Sigmoid colon (tissue), 7 donors: ENCODE data around the gene AHNAK. TPM values are rescaled to one million over a fixed set of nuclear protein-coding genes. Genes with fewer than 3 reads are reported as not detected.
A peak's percentile ranks its signal among the peaks of the same experiment; 100 is the strongest.

Experiments
- DNase-seq: peaks from one replicate; pipeline ENCODE4 v3.0.0-alpha.2; 2019
- H3K27ac ChIP-seq, 4 donors: fragments of 200-600 bp; sonication (generic); one replicate each; pipeline ENCODE4 v1.5.1; 2016 to 2019; ENCODE audit warnings: mild to moderate bottlenecking in 1 of 4
- H3K27me3 ChIP-seq, 3 donors: fragments of 200-600 bp; sonication (generic); one replicate each; pipeline ENCODE4 v1.5.1; 2019; ENCODE audit warnings: mild to moderate bottlenecking in 1 of 3
- H3K36me3 ChIP-seq, 4 donors: fragments of 200-600 bp; sonication (generic); one replicate each; pipeline ENCODE4 v1.5.1; 2016 to 2019
- H3K4me1 ChIP-seq, 4 donors: fragments of 200-600 bp; sonication (generic); one replicate each; pipeline ENCODE4 v1.5.1; 2017 to 2019
- H3K4me3 ChIP-seq, 4 donors: fragments of 200-600 bp; sonication (generic); one replicate each; pipeline ENCODE4 v1.5.1; 2017 to 2019; ENCODE audit warnings: mild to moderate bottlenecking in 2 of 4, moderate library complexity in 1 of 4
- H3K9me3 ChIP-seq, 4 donors: fragments of 200-600 bp in 3 of 4; sonication (generic) in 3 of 4; one replicate each; pipeline versions ENCODE4 v1.5.1 to v1.6.1; 2013 to 2019
- CTCF ChIP-seq, 4 experiments: fragments of 450-650 bp in 3 of 4; fragments of 200-600 bp in 1 of 4; IDR thresholded peaks; one replicate each; pipeline ENCODE4 v1.5.1; 2016 to 2019; ENCODE audit warnings: antibody characterized with exemption in 4 of 4, mild to moderate bottlenecking in 3 of 4, moderate library complexity in 2 of 4
- EP300 ChIP-seq, 4 donors: sonication (generic); formaldehyde crosslinking; IDR thresholded peaks; one replicate each; pipeline ENCODE4 v1.6.1; 2017; ENCODE audit warnings: antibody characterized with exemption in 4 of 4
- POLR2A ChIP-seq, 2 donors: fragments of 450-650 bp; IDR thresholded peaks; one replicate each; pipeline ENCODE4 v1.6.1; 2016; ENCODE audit warnings: antibody characterized with exemption in 2 of 2, mild to moderate bottlenecking in 2 of 2, moderate library complexity in 2 of 2
- POLR2AphosphoS5 ChIP-seq, 4 donors: sonication (generic); formaldehyde crosslinking; IDR thresholded peaks; one replicate each; pipeline ENCODE4 v1.6.1; 2017; ENCODE audit warnings: antibody characterized with exemption in 4 of 4
- WGBS, 2 donors: extraction: QIAGEN DNeasy Blood & Tissue Kit; methylation state at CpG; one replicate each; pipeline ENCODE4 v1.1.7; 2013; 5-methylcytosine and 5-hydroxymethylcytosine counted together
- intact Hi-C: fragments of 100-400 bp; cut with DNase I; formaldehyde crosslinking; loops from one replicate; pipeline ENCODE4 v1.15.1; 2023
- polyA plus RNA-seq, 3 donors: library from polyadenylated mRNA; stranded (reverse); fragments of 200-250 nt; gene quantifications; one replicate each; pipeline ENCODE4 v1.2.3, GENCODE V29; 2013
- total RNA-seq, 4 donors: library from RNA; depleted of rRNA; stranded (reverse); fragments of >200 nt; gene quantifications; one replicate each; pipeline ENCODE4 v1.1.0, GENCODE V29; 2016
- donor health status: healthy with polysubstance abuse.
- donor health status: Bipolar disorder and iron deficiency.
- donor health status: healthy.

The AHNAK gene
- total and polyA plus RNA-seq, 7 donors, result 82.3 to 1,294 (median 751) TPM

GRCh38 chr11:62401356-62401755, 145.2 kb downstream of the AHNAK start:
- no peaks in the 10 kb centered on the region for H3K9me3 ChIP-seq
- TF ChIP-seq POLR2AphosphoS5 (IDR thresholded peaks at IDR 0.05) (no peak), EP300 (IDR thresholded peaks at IDR 0.05) (no peak), CTCF (IDR thresholded peaks at IDR 0.05) (no peak), POLR2A (IDR thresholded peaks at IDR 0.05) (no peak)
- DNase-seq, result no peak
- peak overlapping the region; percentile 81 to 95 (median 86) for H3K27ac ChIP-seq
- WGBS, 2 donors, result 91 to 93% methylated on average over 5 of the region's 5 CpGs
- no peak overlapping the region for H3K4me3 ChIP-seq
- no peaks in the 10 kb centered on the region for H3K27me3 ChIP-seq
- intact Hi-C loops, result loop anchor here (2.0 kb wide), 1 partner anchor 143 kb away; no protein-coding TSS in a partner anchor
- H3K36me3 ChIP-seq, result no peaks in the 10 kb centered on the region
- H3K4me1 ChIP-seq, result peaks cover 0 to 74% (median 74%) of the 10 kb centered on the region in 4 donors

- H3K27me3 ChIP-seq, result no peaks in the 10 kb centered on the region
- TF ChIP-seq CTCF (IDR thresholded peaks at IDR 0.05), result no peak
- no peak for TF ChIP-seq POLR2A (IDR thresholded peaks at IDR 0.05)
- TF ChIP-seq EP300 (IDR thresholded peaks at IDR 0.05), result peak in 2 of 4 donors; percentile 61
- peak; percentile 71 to 91 (median 86) for TF ChIP-seq POLR2AphosphoS5 (IDR thresholded peaks at IDR 0.05)
- no peaks in the 10 kb centered on the region for H3K9me3 ChIP-seq
- 12 to 48% methylated on average over 9 of the region's 9 CpGs for WGBS, 2 donors
- peak; percentile 96 for DNase-seq
- H3K27ac ChIP-seq, result peak overlapping the region; percentile 81 to 95 (median 86)
- H3K4me1 ChIP-seq, result peaks cover 0 to 80% (median 79%) of the 10 kb centered on the region in 4 donors
- H3K36me3 ChIP-seq, result no peaks in the 10 kb centered on the region
- intact Hi-C loops, result loop anchor here (2.0 kb wide), 1 partner anchor 144 kb away; no protein-coding TSS in a partner anchor
- no peak overlapping the region for H3K4me3 ChIP-seq
Measured at GRCh38 chr11:62400760-62401159, 145.8 kb downstream of the AHNAK start.

- 71 to 80% methylated on average over 6 of the region's 6 CpGs for WGBS, 2 donors
- TF ChIP-seq CTCF (IDR thresholded peaks at IDR 0.05) (peak in 1 of 4 experiments; percentile 14), EP300 (IDR thresholded peaks at IDR 0.05) (no peak)
- H3K4me1 ChIP-seq, result peaks cover 0 to 84% (median 83%) of the 10 kb centered on the region in 4 donors
- no peaks in the 10 kb centered on the region for H3K27me3 ChIP-seq
- H3K36me3 ChIP-seq, result no peaks in the 10 kb centered on the region
- peak overlapping the region; percentile 81 to 95 (median 86) for H3K27ac ChIP-seq
- intact Hi-C loops, result loop anchor here (2.0 kb wide), 1 partner anchor 145 kb away; no protein-coding TSS in a partner anchor
- no peak overlapping the region for H3K4me3 ChIP-seq
- H3K9me3 ChIP-seq, result no peaks in the 10 kb centered on the region
- no peak for DNase-seq
Measured at GRCh38 chr11:62400281-62400680, 146.3 kb downstream of the AHNAK start.

GRCh38 chr11:62399878-62400266, 146.7 kb downstream of the AHNAK start:
- H3K9me3 ChIP-seq, result no peaks in the 10 kb centered on the region
- TF ChIP-seq CTCF (IDR thresholded peaks at IDR 0.05) (no peak), POLR2AphosphoS5 (IDR thresholded peaks at IDR 0.05) (no peak), EP300 (IDR thresholded peaks at IDR 0.05) (no peak), POLR2A (IDR thresholded peaks at IDR 0.05) (no peak)
- H3K4me3 ChIP-seq, result no peak overlapping the region
- peaks cover 0 to 88% (median 86%) of the 10 kb centered on the region in 4 donors for H3K4me1 ChIP-seq
- intact Hi-C loops, result loop anchor here (2.0 to 10.0 kb wide), 2 partner anchors 145 to 485 kb away; partner anchors contain the start of gene SLC3A2
- no peak for DNase-seq
- H3K27ac ChIP-seq, result peak overlapping the region; percentile 81 to 95 (median 86)
- H3K27me3 ChIP-seq, result no peaks in the 10 kb centered on the region
- H3K36me3 ChIP-seq, result no peaks in the 10 kb centered on the region
- 65 to 68% methylated on average over 7 of the region's 7 CpGs for WGBS, 2 donors
